K562 (cell line): ENCODE measurements around the gene CD244. TPM values are rescaled to one million over a fixed set of nuclear protein-coding genes. Genes with fewer than 3 reads are reported as not detected.

Experiments used
- ATAC-seq: fragments of 200-7000 bp; cut with Tn5 transposase; 3 replicates; pipeline ENCODE4 v1.9.1; 2020; ENCODE audit warnings: moderate library complexity
- BruUV-seq: library from RNA; stranded (reverse); fragments of 400-500 nt; replicated peaks from 2 replicates; lab custom pipeline; 2021; lab: Mats Ljungman, UMichigan
- CTCF ChIA-PET: fragments of 300-600 bp; formaldehyde crosslinking; extraction: SDS; loops from one replicate; lab custom pipeline; 2021; ENCODE audit warnings: low intra/inter-chr PET ratio; lab: Yijun Ruan, JAX
- POLR2A ChIA-PET: fragments of 300-600, 350-650 bp; sonication (Branson Sonifier 250); formaldehyde crosslinking; extraction: SDS; loops from one replicate; lab custom pipeline; 2021; ENCODE audit warnings: antibody characterized with exemption, inconsistent platforms; lab: Yijun Ruan, JAX
- DNase-seq, 4 experiments: peaks; one replicate each; pipeline versions ENCODE4 v3.0.0 to v3.0.0-alpha.2; 2011 to 2018; ENCODE audit warnings: low spot score in 3 of 4, mixed read lengths in 3 of 4; ENCODE audit errors: extremely low read depth in 1 of 4
- FAIRE-seq: peaks from 2 replicates; lab custom pipeline; 2011; peaks lifted over from hg19 to GRCh38; lab: Jason Lieb, UNC
- H2AFZ ChIP-seq: 2 replicates; pipeline ENCODE4 v1.6.0; 2011; ENCODE audit warnings: low read depth, low read length, control low read depth, inconsistent platforms
- H3K27ac ChIP-seq: fragments of 200-600 bp; 3 replicates; pipeline ENCODE4 v1.8.0; 2011; ENCODE audit warnings: low read depth, mild to moderate bottlenecking, control low read depth, inconsistent platforms, low read length, moderate library complexity, mixed read lengths; ENCODE audit errors: extremely low read depth
- H3K27me3 ChIP-seq, 2 experiments: fragments of 300-600 bp in 1 of 2; 2 replicates in 1 of 2; 3 replicates in 1 of 2; pipeline versions ENCODE4 v1.6.0 to v1.8.0; 2011; ENCODE audit warnings: inconsistent platforms in 2 of 2, low read length in 2 of 2, mild to moderate bottlenecking in 1 of 2, mixed read lengths in 1 of 2, moderate library complexity in 1 of 2; ENCODE audit not compliant: control insufficient read depth in 2 of 2, insufficient read depth in 2 of 2
- H3K36me3 ChIP-seq: fragments of 300-600 bp; 3 replicates; pipeline ENCODE4 v1.8.0; 2011; ENCODE audit warnings: mild to moderate bottlenecking, low read length, inconsistent platforms; ENCODE audit not compliant: control insufficient read depth, insufficient read depth
- H3K4me1 ChIP-seq, 2 experiments: fragments of 200-600 bp in 1 of 2; replicated peaks in 1 of 2; 2 replicates in 1 of 2; 3 replicates in 1 of 2; pipeline versions ENCODE4 v1.5.1 to v1.8.0; 2011; ENCODE audit warnings: inconsistent platforms in 2 of 2, low read length in 2 of 2, mild to moderate bottlenecking in 1 of 2, mixed read lengths in 1 of 2, moderate library complexity in 1 of 2; ENCODE audit not compliant: control insufficient read depth in 2 of 2, insufficient read depth in 2 of 2
- H3K4me2 ChIP-seq: 2 replicates; pipeline ENCODE4 v1.6.1; 2011; ENCODE audit warnings: low read length, control low read depth, inconsistent platforms, mixed read lengths; ENCODE audit not compliant: insufficient read depth
- H3K4me3 ChIP-seq: fragments of 200-600 bp; sonication (generic), shearing (Covaris generic); 2 replicates; pipeline ENCODE4 v1.5.1; 2016; ENCODE audit warnings: control low read depth, inconsistent platforms
- H3K79me2 ChIP-seq: fragments of 200-600 bp; 3 replicates; pipeline ENCODE4 v1.8.0; 2011; ENCODE audit warnings: low read length, inconsistent platforms; ENCODE audit not compliant: control insufficient read depth, insufficient read depth
- H3K9ac ChIP-seq, 2 experiments: 2 replicates each; pipeline versions ENCODE4 v1.6.0 to v1.6.1; 2011; ENCODE audit warnings: low read depth in 2 of 2, low read length in 2 of 2, control low read depth in 1 of 2, inconsistent platforms in 1 of 2, mild to moderate bottlenecking in 1 of 2, mixed read lengths in 1 of 2; ENCODE audit not compliant: insufficient read depth in 1 of 2
- H3K9me1 ChIP-seq: one replicate; pipeline ENCODE4 v1.6.0; 2011; ENCODE audit warnings: inconsistent platforms, mild to moderate bottlenecking, low read length, moderate library complexity; ENCODE audit not compliant: control insufficient read depth, insufficient read depth
- H3K9me3 ChIP-seq: replicated peaks from 2 replicates; pipeline ENCODE4 v1.5.1; 2011; ENCODE audit warnings: low read depth, low read length, inconsistent platforms; ENCODE audit not compliant: control insufficient read depth, insufficient read depth
- H4K20me1 ChIP-seq: replicated peaks from 2 replicates; pipeline ENCODE4 v1.6.1; 2011; ENCODE audit warnings: low read length, inconsistent platforms, mixed read lengths; ENCODE audit not compliant: control insufficient read depth, insufficient read depth
- CBFA2T2 ChIP-seq: fragments of 450-650 bp; conservative IDR thresholded peaks from 2 replicates; pipeline ENCODE4 v1.6.1; 2017; ENCODE audit warnings: mild to moderate bottlenecking
- IRF2 ChIP-seq: sonication (generic); formaldehyde crosslinking; IDR thresholded peaks from 2 replicates; pipeline ENCODE4 v1.8.1; 2022; ENCODE audit warnings: mild to moderate bottlenecking, missing genetic modification reagents
- KDM2B ChIP-seq: fragments of 250-450 bp; sonication (Bioruptor Pico); IDR thresholded peaks from 2 replicates; pipeline ENCODE4 v1.8.0; 2021; ENCODE audit warnings: mild to moderate bottlenecking, moderate library complexity
- MCM2 ChIP-seq: fragments of 450-650 bp; IDR thresholded peaks from 2 replicates; pipeline ENCODE4 v1.6.1; 2017; ENCODE audit warnings: low read depth, mild to moderate bottlenecking
- PHF20 ChIP-seq: fragments of 450-650 bp; IDR thresholded peaks from 2 replicates; pipeline ENCODE4 v1.6.1; 2018; ENCODE audit not compliant: partially characterized antibody
- RAD21 ChIP-seq, 2 experiments: fragments of 250-450 bp in 1 of 2; fragments of 450-650 bp in 1 of 2; sonication (Bioruptor Pico) in 1 of 2; formaldehyde crosslinking in 1 of 2; IDR thresholded peaks in 1 of 2; conservative IDR thresholded peaks in 1 of 2; 2 replicates each; pipeline versions ENCODE4 v1.4.0 to v1.8.0; 2020 to 2022; ENCODE audit warnings: mild to moderate bottlenecking in 2 of 2, moderate library complexity in 1 of 2
- SMC3 ChIP-seq: conservative IDR thresholded peaks from 2 replicates; pipeline ENCODE4 v1.6.1; 2011; ENCODE audit warnings: low read depth, low read length, improper control_type of control experiment; ENCODE audit not compliant: insufficient read depth
- TEAD1 ChIP-seq, 2 experiments: fragments of 450-650 bp in 1 of 2; sonication (generic) in 1 of 2; formaldehyde crosslinking; IDR thresholded peaks; 2 replicates each; pipeline versions ENCODE4 v1.4.0 to v1.8.0; 2020 to 2022; ENCODE audit warnings: mild to moderate bottlenecking in 2 of 2, missing genetic modification reagents in 1 of 2
- ZNF354B ChIP-seq: fragments of 250-450 bp; sonication (Bioruptor Pico); IDR thresholded peaks from 2 replicates; pipeline ENCODE4 v1.4.0; 2020
- WGBS: fragments of 100-300 bp; shearing (Covaris generic); methylation state at CpG from one replicate; pipeline ENCODE4 v1.1.6; 2016; ENCODE audit warnings: low coverage, mixed read lengths; ENCODE audit not compliant: insufficient coverage; ENCODE audit errors: missing lambda C conversion rate; 5-methylcytosine and 5-hydroxymethylcytosine counted together
- in situ Hi-C: fragments of 300-500 bp; cut with MboI; formaldehyde crosslinking; loops from 4 replicates; pipeline ENCODE4 v1.15.0; 2018; ENCODE audit warnings: inconsistent platforms, mixed read lengths
- intact Hi-C: fragments of 100-400 bp; cut with micrococcal nuclease; formaldehyde crosslinking; loops from 2 replicates; pipeline ENCODE4 v1.14.2; 2022
- polyA plus RNA-seq, 8 experiments: library from polyadenylated mRNA; depleted of rRNA in 4 of 8; stranded (reverse) in 5 of 8; unstranded in 3 of 8; fragments of >200 nt; fragmentation: Nextera tagmentation in 2 of 8; fragmentation: Illumina TruSeq in 1 of 8; extraction: Ambion mirVana in 2 of 8; extraction: Trizol in 1 of 8; gene quantifications; 2 replicates each; pipeline versions ENCODE4 v1.2.1 to v1.2.3, GENCODE V29; 2011 to 2014; ENCODE audit warnings: inconsistent platforms in 1 of 8, missing spikeins in 1 of 8
- total RNA-seq, 7 experiments: library from RNA; depleted of rRNA in 6 of 7; stranded (reverse); fragments of >200 nt in 6 of 7; fragmentation: Illumina TruSeq in 2 of 7; extraction: Trizol in 2 of 7; gene quantifications; 2 replicates each; pipeline versions ENCODE4 v1.2.1 to v1.2.3, GENCODE V29; 2011 to 2021; ENCODE audit warnings: low replicate concordance in 1 of 7
- TF ChIP-seq, protein P1 (sequence below): sonication (generic); formaldehyde crosslinking; IDR thresholded peaks from 2 replicates; pipeline ENCODE4 v1.8.0; 2022; ENCODE audit warnings: mild to moderate bottlenecking, missing genetic modification reagents, borderline replicate concordance
- TF ChIP-seq, protein P2 (sequence below): IDR thresholded peaks from 2 replicates; pipeline ENCODE4 v1.6.1; 2011; ENCODE audit warnings: borderline replicate concordance, low read depth, mild to moderate bottlenecking, moderate library complexity, low read length; ENCODE audit not compliant: insufficient read depth, poor library complexity, severe bottlenecking
- TF ChIP-seq, protein P3 (sequence below): fragments of 250-450 bp; sonication (Bioruptor Pico); IDR thresholded peaks from 2 replicates; pipeline ENCODE4 v1.5.0; 2021
- TF ChIP-seq, protein P4 (sequence below): sonication (generic); formaldehyde crosslinking; IDR thresholded peaks from 2 replicates; pipeline ENCODE4 v1.9.0; 2022; ENCODE audit warnings: mild to moderate bottlenecking, missing genetic modification reagents

Gene CD244
- total and polyA plus RNA-seq, 9 of the 15 experiments (the other 6 are each of a cell fraction or from before 2014, with no cell fraction given): not detected

DNA sequence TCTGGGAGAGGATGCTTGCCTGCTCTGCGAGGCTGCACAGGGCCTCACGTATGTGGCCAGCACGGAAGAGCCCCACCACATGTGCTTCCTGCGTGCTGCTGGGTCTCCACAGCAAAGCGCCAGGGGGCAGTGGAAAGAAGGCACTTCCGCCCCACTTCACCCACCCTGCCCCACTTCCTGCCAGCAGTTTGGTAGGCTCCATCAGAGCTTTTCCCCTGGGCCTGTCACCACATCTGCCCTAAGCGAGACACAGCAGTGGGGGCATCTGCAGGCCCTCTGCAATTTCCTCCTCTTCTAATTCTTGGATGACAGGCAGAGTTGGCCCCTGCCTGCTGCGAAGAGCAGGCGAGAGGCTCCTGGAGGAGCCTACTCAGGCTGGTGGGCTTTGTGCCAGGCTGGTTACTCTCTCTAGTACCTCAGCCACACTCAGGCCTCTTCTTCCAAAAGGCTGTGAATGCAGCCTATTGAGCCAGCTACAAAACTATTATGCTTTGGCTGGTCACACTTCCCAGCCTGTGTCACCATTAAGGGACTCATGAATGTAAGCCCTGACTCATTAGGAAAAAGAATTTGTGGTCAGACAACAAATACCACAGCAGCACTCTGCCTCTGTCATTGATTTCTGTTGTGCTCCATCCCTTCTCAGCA is 25.0 kb downstream of the CD244 start (continued):
- peak in 1 of 2 experiments; percentile 38; a peak in 2 of 4 replicates for TF ChIP-seq RAD21 (CRISPR knock-in tag; conservative IDR thresholded peaks at IDR 0.05 in 1 of 2, IDR thresholded peaks at IDR 0.05 in 1 of 2)
- no peak for TF ChIP-seq KDM2B (CRISPR knock-in tag)
- TF ChIP-seq, protein P1, sequence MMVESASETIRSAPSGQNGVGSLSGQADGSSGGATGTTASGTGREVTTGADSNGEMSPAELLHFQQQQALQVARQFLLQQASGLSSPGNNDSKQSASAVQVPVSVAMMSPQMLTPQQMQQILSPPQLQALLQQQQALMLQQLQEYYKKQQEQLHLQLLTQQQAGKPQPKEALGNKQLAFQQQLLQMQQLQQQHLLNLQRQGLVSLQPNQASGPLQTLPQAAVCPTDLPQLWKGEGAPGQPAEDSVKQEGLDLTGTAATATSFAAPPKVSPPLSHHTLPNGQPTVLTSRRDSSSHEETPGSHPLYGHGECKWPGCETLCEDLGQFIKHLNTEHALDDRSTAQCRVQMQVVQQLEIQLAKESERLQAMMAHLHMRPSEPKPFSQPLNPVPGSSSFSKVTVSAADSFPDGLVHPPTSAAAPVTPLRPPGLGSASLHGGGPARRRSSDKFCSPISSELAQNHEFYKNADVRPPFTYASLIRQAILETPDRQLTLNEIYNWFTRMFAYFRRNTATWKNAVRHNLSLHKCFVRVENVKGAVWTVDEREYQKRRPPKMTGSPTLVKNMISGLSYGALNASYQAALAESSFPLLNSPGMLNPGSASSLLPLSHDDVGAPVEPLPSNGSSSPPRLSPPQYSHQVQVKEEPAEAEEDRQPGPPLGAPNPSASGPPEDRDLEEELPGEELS: no peak

DNA sequence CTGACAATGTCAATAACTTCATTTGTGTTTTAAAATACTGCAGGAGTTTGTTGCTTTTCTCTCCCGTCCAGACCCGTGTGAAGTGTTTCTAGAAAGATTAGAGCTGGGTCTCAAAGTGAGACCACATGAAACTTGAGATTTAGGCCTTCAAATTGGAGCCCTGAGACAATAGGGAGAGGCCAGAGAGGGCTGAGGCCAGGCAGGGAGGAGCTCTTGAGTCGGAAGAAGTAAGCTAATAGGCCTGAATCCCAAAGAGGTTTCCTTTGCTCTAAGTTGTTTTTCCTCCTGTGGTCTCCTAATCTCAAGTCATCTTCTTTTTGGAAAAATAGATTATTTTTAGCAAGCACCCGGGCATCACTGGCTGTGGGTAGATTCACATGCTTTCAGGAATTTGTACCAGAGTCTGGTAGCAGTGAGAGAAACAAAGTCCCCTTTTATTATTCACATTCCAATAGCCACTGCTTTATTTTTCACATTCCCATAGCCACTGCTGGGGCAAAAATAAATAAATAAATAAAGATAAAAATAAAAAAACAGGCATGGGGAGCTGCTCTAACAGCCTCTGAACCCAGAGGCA is 25.6 kb downstream of the CD244 start:
- no peak for ATAC-seq
- Histone ChIP-seq H3K9ac (no peak overlapping the region), H3K27ac (no peak overlapping the region), H3K36me3 (no peaks in the 10 kb centered on the region), H3K79me2 (no peaks in the 10 kb centered on the region), H3K9me1 (no peaks in the 10 kb centered on the region), H3K4me2 (no peak overlapping the region), H3K27me3 (peaks cover 2 to 25% of the 10 kb centered on the region in 2 experiments; a peak in 2 of 5 replicates), H3K4me3 (no peak overlapping the region), H4K20me1 (no peaks in the 10 kb centered on the region), H3K9me3 (no peaks in the 10 kb centered on the region), H3K4me1 (0 out of 5 replicates have a peak, but pooled peaks cover 0 to 3% of the 10 kb centered on the region in 2 experiments), H2AFZ (no peak overlapping the region)
- in situ Hi-C loops (loop anchor here (5.0 to 25.0 kb wide), 2 partner anchors 115 to 250 kb away; partner anchors contain the start of genes ITLN2, KLHDC9 and NECTIN4), intact Hi-C loops (loop anchor here (5.0 to 10.0 kb wide), 2 partner anchors 260 to 338 kb away; partner anchors contain the start of genes B4GALT3 and KLHDC9)
- WGBS: 6% methylated on average over 4 of the region's 4 CpGs
- CTCF ChIA-PET: no interaction called here
- POLR2A ChIA-PET: interaction anchor here (0.6 to 1.2 kb wide), 3 partner anchors 10 to 164 kb away, joined by 3 to 6 read pairs (median 3); no protein-coding TSS in a partner anchor
- no TSS peak for BruUV-seq
- no peak for FAIRE-seq
- no peak for DNase-seq
- TF ChIP-seq SMC3 (no peak), PHF20 (no peak), IRF2 (CRISPR knock-in tag) (no peak), CBFA2T2 (no peak), MCM2 (no peak), TEAD1 (CRISPR knock-in tag; IDR thresholded peaks at IDR 0.05) (no peak), ZNF354B (no peak)
- TF ChIP-seq, protein P2, sequence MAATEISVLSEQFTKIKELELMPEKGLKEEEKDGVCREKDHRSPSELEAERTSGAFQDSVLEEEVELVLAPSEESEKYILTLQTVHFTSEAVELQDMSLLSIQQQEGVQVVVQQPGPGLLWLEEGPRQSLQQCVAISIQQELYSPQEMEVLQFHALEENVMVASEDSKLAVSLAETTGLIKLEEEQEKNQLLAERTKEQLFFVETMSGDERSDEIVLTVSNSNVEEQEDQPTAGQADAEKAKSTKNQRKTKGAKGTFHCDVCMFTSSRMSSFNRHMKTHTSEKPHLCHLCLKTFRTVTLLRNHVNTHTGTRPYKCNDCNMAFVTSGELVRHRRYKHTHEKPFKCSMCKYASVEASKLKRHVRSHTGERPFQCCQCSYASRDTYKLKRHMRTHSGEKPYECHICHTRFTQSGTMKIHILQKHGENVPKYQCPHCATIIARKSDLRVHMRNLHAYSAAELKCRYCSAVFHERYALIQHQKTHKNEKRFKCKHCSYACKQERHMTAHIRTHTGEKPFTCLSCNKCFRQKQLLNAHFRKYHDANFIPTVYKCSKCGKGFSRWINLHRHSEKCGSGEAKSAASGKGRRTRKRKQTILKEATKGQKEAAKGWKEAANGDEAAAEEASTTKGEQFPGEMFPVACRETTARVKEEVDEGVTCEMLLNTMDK: no peak
- TF ChIP-seq, protein P3, sequence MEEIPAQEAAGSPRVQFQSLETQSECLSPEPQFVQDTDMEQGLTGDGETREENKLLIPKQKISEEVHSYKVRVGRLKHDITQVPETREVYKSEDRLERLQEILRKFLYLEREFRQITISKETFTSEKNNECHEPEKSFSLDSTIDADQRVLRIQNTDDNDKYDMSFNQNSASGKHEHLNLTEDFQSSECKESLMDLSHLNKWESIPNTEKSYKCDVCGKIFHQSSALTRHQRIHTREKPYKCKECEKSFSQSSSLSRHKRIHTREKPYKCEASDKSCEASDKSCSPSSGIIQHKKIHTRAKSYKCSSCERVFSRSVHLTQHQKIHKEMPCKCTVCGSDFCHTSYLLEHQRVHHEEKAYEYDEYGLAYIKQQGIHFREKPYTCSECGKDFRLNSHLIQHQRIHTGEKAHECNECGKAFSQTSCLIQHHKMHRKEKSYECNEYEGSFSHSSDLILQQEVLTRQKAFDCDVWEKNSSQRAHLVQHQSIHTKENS (CRISPR knock-in tag): no peak
- TF ChIP-seq, protein P4, sequence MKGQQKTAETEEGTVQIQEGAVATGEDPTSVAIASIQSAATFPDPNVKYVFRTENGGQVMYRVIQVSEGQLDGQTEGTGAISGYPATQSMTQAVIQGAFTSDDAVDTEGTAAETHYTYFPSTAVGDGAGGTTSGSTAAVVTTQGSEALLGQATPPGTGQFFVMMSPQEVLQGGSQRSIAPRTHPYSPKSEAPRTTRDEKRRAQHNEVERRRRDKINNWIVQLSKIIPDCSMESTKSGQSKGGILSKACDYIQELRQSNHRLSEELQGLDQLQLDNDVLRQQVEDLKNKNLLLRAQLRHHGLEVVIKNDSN (CRISPR knock-in tag): no peak
